GM10248 (cell line): ENCODE measurements around the gene SRSF9.

Source experiments
- CTCF ChIA-PET: fragments of 300-600 bp; sonication (Branson Sonifier 250); formaldehyde crosslinking; extraction: SDS; loops from one replicate; lab custom pipeline; 2021; ENCODE audit warnings: antibody characterized with exemption; lab: Yijun Ruan, JAX
- POLR2A ChIA-PET: fragments of 350-650 bp; sonication (Branson Sonifier 250); formaldehyde crosslinking; extraction: SDS; loops from one replicate; lab custom pipeline; 2020; ENCODE audit warnings: antibody characterized with exemption; lab: Yijun Ruan, JAX
- DNase-seq: peaks from one replicate; pipeline ENCODE4 v3.0.0; 2012; ENCODE audit errors: extremely low spot score
- CTCF ChIP-seq: IDR thresholded peaks from 2 replicates; pipeline ENCODE4 v1.5.1; 2012; ENCODE audit warnings: mild to moderate bottlenecking, low read depth; ENCODE audit errors: extremely low read depth, missing control alignments, control extremely low read depth

Gene SRSF9

DNA sequence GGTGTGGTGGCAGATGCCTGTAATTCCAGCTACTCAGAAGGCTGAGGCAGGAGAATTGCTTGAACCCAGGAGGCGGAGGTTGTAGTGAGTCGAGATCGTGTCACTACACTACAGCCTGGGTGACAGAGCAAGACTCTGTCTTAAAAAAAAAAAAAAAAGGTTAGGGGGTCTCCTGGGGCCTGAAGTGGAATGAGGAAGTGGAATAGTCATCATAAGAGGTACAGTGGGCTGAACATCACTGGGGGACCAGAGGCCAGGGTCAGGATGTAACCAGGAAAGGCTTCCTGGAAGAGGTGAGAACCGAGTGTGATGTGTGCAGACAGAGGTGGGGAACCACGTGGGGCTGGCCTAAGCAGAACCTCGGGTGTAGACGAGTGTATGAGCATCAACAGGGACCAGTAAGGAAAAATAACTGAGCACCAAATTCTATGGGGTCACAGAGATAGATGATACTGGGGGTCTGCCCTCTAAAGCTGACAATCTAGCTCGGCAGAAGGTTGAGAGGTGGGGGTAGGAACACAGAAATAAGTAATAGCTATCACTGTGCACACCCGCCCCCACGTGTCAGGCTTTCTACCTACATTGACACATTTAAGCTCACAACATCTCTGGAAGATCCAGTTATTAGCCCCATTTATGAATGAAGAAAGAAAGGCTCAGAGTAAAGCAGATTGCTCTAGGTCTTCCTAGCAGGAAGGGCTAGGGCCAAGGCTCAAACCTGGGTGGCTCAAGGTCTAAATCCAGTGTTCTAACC, 36.6 kb downstream of the SRSF9 start:
- POLR2A ChIA-PET, result no interaction called here
- no peak for TF ChIP-seq CTCF
- no peak for DNase-seq
- CTCF ChIA-PET, result interaction anchor here (0.9 to 1.6 kb wide), 3 partner anchors 12 to 108 kb away, joined by 3 read pairs; no protein-coding TSS in a partner anchor

DNA sequence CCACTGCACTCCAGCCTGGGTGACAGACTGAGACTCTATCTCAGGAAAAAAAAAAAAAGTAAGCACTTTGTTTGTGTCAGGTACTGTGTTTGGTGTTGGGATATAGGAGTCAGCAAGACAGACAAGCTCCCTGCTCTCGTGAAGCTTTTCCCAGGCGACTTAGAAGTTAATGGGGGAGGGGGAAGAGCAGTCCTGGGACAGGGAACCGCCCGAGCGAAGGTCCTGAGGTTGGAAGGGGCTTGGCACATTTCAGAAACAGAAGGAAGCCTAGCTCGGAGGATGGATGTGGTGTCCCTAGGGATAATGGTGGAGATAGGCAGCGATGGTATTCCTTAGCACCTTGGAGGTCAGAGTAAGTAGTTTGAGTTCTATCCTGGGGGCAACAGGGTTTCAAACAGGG, 40.2 kb downstream of the SRSF9 start:
- ChIA-PET POLR2A (interaction anchor here (0.6 kb wide), 1 partner anchor 137 kb away, joined by 3 read pairs; the partner anchor contains the start of gene RNU4-1), CTCF (interaction anchor here (0.9 to 2.2 kb wide), 12 partner anchors 8 to 203 kb away, joined by 3 to 10 read pairs (median 3); partner anchors contain the start of gene COX6A1)
- TF ChIP-seq CTCF, result no peak
- DNase-seq, result no peak

GRCh38 chr12:120428597-120429229, 40.8 kb downstream of the SRSF9 start:
- POLR2A ChIA-PET, result interaction anchor here (0.6 kb wide), 1 partner anchor 136 kb away, joined by 3 read pairs; the partner anchor contains the start of gene RNU4-1

DNA sequence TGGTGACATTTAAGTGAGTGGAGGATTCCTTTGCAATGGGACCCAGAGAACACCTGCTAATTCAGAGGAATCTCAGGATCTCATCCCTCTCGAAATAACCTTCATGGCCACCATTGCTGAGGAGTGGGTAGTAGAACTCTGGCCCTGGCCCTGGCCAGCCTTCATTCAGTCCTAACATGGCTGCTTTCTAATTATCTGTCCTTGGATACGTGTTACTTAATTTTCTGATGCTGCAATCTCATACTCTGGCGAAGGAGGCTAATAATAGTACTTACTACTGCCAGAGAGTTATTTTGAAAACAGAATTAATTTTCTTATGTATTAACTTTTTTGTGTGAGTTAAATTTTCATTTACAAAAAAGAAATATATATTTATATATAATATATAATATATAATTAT, 43.8 kb downstream of the SRSF9 start:
- no peak for DNase-seq
- ChIA-PET CTCF (no interaction called here), POLR2A (no interaction called here)

More at GRCh38 chr12:120428597-120429229, 40.8 kb downstream of the SRSF9 start:
- CTCF ChIA-PET, result interaction anchor here (1.0 to 2.2 kb wide), 8 partner anchors 8 to 104 kb away, joined by 3 to 10 read pairs (median 4); partner anchors contain the start of gene COX6A1
- no peak for DNase-seq
- TF ChIP-seq CTCF, result no peak

DNA sequence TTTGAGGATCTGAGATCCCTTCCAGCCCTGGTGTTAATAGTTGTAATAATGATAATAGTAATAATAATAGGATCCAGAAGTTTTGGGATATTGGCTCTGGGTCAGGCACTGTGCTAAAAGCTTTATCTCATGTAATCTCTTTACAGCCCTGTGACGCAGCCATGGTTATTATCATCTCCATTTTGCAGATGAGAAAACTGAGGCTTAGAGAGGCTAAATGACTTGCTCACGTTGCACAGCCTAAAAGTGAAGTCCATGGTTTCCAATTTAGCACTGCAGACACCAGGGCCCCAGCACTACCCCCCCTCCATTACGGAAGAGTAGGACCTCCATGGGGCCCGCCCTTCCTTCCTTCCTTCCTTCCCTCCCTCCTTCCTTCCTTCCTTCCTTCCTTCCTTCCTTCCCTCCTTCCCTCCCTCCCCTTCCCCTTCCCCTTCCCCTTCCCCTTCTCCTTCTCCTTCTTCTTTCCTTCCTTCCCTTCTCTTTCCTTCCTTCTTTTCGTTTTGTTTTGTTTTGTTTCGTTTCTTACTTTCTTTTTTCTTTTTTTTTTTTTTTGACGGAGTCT, 46.6 kb downstream of the SRSF9 start:
- POLR2A ChIA-PET, result no interaction called here
- no peak for TF ChIP-seq CTCF
- DNase-seq, result no peak
- CTCF ChIA-PET, result no interaction called here

More for the DNA sequence above, 43.8 kb downstream of the SRSF9 start:
- TF ChIP-seq CTCF, result no peak

DNA sequence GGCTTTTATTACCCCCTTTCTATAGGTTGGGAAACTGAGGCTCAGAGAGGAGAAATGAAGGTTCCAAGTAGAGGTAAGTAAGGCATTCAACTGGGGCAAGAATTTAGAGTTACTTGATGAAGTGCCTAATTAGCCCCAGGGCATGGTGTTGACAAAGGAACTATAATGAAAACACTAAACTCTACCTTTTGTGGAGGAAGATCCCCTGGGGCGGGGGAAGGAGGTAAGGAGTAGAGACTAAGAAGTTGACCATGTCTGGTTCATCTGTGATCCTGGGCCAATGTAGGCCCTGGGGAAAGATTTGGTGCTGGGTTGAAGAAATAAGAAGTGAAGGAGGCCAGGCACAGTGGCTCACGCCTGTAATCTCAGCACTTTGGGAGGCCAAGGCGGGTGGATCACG, 47.8 kb downstream of the SRSF9 start:
- no peak for DNase-seq
- TF ChIP-seq CTCF, result no peak
- ChIA-PET CTCF (interaction anchor here (1.5 kb wide), 1 partner anchor 19 kb away, joined by 4 read pairs; no protein-coding TSS in a partner anchor), POLR2A (no interaction called here)
